IPS-NIHi11 (cell line): Measurements from ENCODE around the gene TNKS1BP1.
"Not testable (repeated sequence)": the region's sequence is repeated elsewhere in the genome, so short reads cannot be mapped to it uniquely, and the experiment has no call there.

Experiments
- DNase-seq: peaks from one replicate; pipeline ENCODE4 v3.0.0; 2012; ENCODE audit warnings: mixed read lengths, low spot score

TNKS1BP1 gene

GRCh38 chr11:57353446-57353845, 28.7 kb upstream of the TNKS1BP1 start:
- DNase-seq: no peak

GRCh38 chr11:57353036-57353435, 28.3 kb upstream of the TNKS1BP1 start:
- DNase-seq: no peak

- DNase-seq: peak; percentile 84
Measured at GRCh38 chr11:57349491-57350274, 24.9 kb upstream of the TNKS1BP1 start.

- no peak for DNase-seq
Measured at GRCh38 chr11:57348636-57349313, 24.0 kb upstream of the TNKS1BP1 start.

- DNase-seq: no peak
Measured at GRCh38 chr11:57348052-57348451, 23.3 kb upstream of the TNKS1BP1 start.

- DNase-seq: no peak
Measured at GRCh38 chr11:57347336-57347735, 22.6 kb upstream of the TNKS1BP1 start.

- DNase-seq: peak; percentile 86
Measured at GRCh38 chr11:57345555-57346211, 20.9 kb upstream of the TNKS1BP1 start.

GRCh38 chr11:57344826-57345225, 20.1 kb upstream of the TNKS1BP1 start:
- no peak for DNase-seq

GRCh38 chr11:57343825-57344224, 19.1 kb upstream of the TNKS1BP1 start:
- no peak for DNase-seq

GRCh38 chr11:57342702-57343101, 17.9 kb upstream of the TNKS1BP1 start:
- DNase-seq: no peak

- DNase-seq: no peak
Measured at GRCh38 chr11:57341250-57341808, 16.6 kb upstream of the TNKS1BP1 start.

GRCh38 chr11:57340039-57340615, 15.4 kb upstream of the TNKS1BP1 start:
- peak; percentile 48 for DNase-seq

GRCh38 chr11:57339328-57339727, 14.6 kb upstream of the TNKS1BP1 start:
- DNase-seq: no peak

GRCh38 chr11:57338142-57338541, 13.4 kb upstream of the TNKS1BP1 start, which contains the start of gene P2RX3:
TSS of gene P2RX3 (plus strand) at chr11:57338352. CDS start at chr11:57338551, 199 bp downstream.
- DNase-seq: no peak

- DNase-seq: not testable (repeated sequence)
Measured at GRCh38 chr11:57336856-57337255, 12.1 kb upstream of the TNKS1BP1 start.

- no peak for DNase-seq
Measured at GRCh38 chr11:57336111-57336666, 11.4 kb upstream of the TNKS1BP1 start.

GRCh38 chr11:57335343-57336110, 10.8 kb upstream of the TNKS1BP1 start, which contains the start of gene SSRP1:
TSS of gene SSRP1 (minus strand) at chr11:57335892. CDS start at chr11:57335121, 771 bp downstream.
- DNase-seq: peak; percentile 91

- DNase-seq: no peak
Measured at GRCh38 chr11:57335023-57335342, 10.2 kb upstream of the TNKS1BP1 start.

- DNase-seq: no peak
Measured at GRCh38 chr11:57332694-57333440, 8.1 kb upstream of the TNKS1BP1 start.

GRCh38 chr11:57331720-57332119, 7.0 kb upstream of the TNKS1BP1 start:
- DNase-seq: no peak
